GM23338 (cell line): ENCODE measurements around the gene GFRA1. TPM values are rescaled to one million over a fixed set of nuclear protein-coding genes. Genes with fewer than 3 reads are reported as not detected.

Source experiments
- ATAC-seq: fragments of 200-7000 bp; cut with Tn5 transposase; 3 replicates; pipeline ENCODE4 v1.9.1; 2020
- DNase-seq: peaks from one replicate; pipeline ENCODE4 v3.0.0-alpha.2; 2015; ENCODE audit warnings: low spot score
- H2AFZ ChIP-seq: fragments of 200-600 bp; sonication (generic); 2 replicates; pipeline ENCODE4 v1.8.0; 2016; ENCODE audit warnings: antibody characterized with exemption, mild to moderate bottlenecking, moderate library complexity
- H3F3A ChIP-seq: fragments of 200-600 bp; sonication (generic); replicated peaks from 2 replicates; pipeline ENCODE4 v1.8.0; 2017; ENCODE audit warnings: antibody characterized with exemption, mixed run types, low read depth
- H3K27ac ChIP-seq: fragments of 200-600 bp; sonication (generic); 2 replicates; pipeline ENCODE4 v1.6.1; 2016; ENCODE audit warnings: low read depth
- H3K27me3 ChIP-seq: fragments of 200-600 bp; sonication (generic); 2 replicates; pipeline ENCODE4 v1.8.0; 2016; ENCODE audit warnings: mild to moderate bottlenecking, mixed run types, moderate library complexity; ENCODE audit not compliant: insufficient read depth
- H3K36me3 ChIP-seq: fragments of 200-600 bp; sonication (generic); 2 replicates; pipeline ENCODE4 v1.8.0; 2016; ENCODE audit warnings: mild to moderate bottlenecking; ENCODE audit not compliant: insufficient read depth
- H3K4me1 ChIP-seq: fragments of 200-600 bp; sonication (generic); 2 replicates; pipeline ENCODE4 v1.8.0; 2016; ENCODE audit warnings: mild to moderate bottlenecking, moderate library complexity; ENCODE audit not compliant: insufficient read depth
- H3K4me2 ChIP-seq: fragments of 200-600 bp; sonication (generic); 2 replicates; pipeline ENCODE4 v1.7.1; 2017; ENCODE audit warnings: mixed run types
- H3K4me3 ChIP-seq: fragments of 200-600 bp; sonication (generic); 2 replicates; pipeline ENCODE4 v1.6.1; 2016; ENCODE audit warnings: mixed run types
- H3K79me2 ChIP-seq: fragments of 200-600 bp; sonication (generic); replicated peaks from 2 replicates; pipeline ENCODE4 v1.8.0; 2017; ENCODE audit warnings: mild to moderate bottlenecking; ENCODE audit not compliant: insufficient read depth
- H3K9me2 ChIP-seq: fragments of 200-600 bp; sonication (generic); 2 replicates; pipeline ENCODE4 v1.8.0; 2017; ENCODE audit not compliant: insufficient read depth
- H4K20me1 ChIP-seq: fragments of 200-600 bp; sonication (generic); replicated peaks from 2 replicates; pipeline ENCODE4 v1.8.0; 2017; ENCODE audit warnings: mild to moderate bottlenecking; ENCODE audit not compliant: insufficient read depth
- H3K27ac Mint-ChIP-seq: 2 replicates; pipeline ENCODE4 v1.8.0; 2020; ENCODE audit warnings: inconsistent platforms, mild to moderate bottlenecking, moderate library complexity, mixed read lengths
- H3K27me3 Mint-ChIP-seq: 3 replicates; pipeline ENCODE4 v1.8.0; 2022; ENCODE audit warnings: low read depth, mild to moderate bottlenecking, moderate library complexity, mixed read lengths, inconsistent platforms; ENCODE audit not compliant: insufficient read depth, poor library complexity
- H3K36me3 Mint-ChIP-seq: 3 replicates; pipeline ENCODE4 v1.8.0; 2021; ENCODE audit warnings: low read depth, mild to moderate bottlenecking, inconsistent platforms, moderate library complexity, mixed read lengths
- H3K4me1 Mint-ChIP-seq: 3 replicates; pipeline ENCODE4 v1.8.0; 2020; ENCODE audit warnings: mild to moderate bottlenecking, inconsistent platforms, mixed read lengths
- H3K4me3 Mint-ChIP-seq: 3 replicates; pipeline ENCODE4 v1.8.0; 2021; ENCODE audit warnings: moderate library complexity, mild to moderate bottlenecking, inconsistent platforms, mixed read lengths
- H3K9me3 Mint-ChIP-seq: 3 replicates; pipeline ENCODE4 v1.8.0; 2020; ENCODE audit warnings: moderate library complexity, mild to moderate bottlenecking, inconsistent platforms, mixed read lengths
- CREB1 ChIP-seq: fragments of 250-450 bp; sonication (Bioruptor Pico); IDR thresholded peaks from 2 replicates; pipeline ENCODE4 v1.5.0; 2020; ENCODE audit warnings: low read depth, mild to moderate bottlenecking, moderate library complexity
- CTCF ChIP-seq, 2 experiments: fragments of 200-600 bp in 1 of 2; sonication (generic) in 1 of 2; conservative IDR thresholded peaks; 2 replicates each; pipeline versions ENCODE4 v1.5.1 to v1.6.1; 2016 to 2017; ENCODE audit warnings: antibody characterized with exemption in 2 of 2, low read depth in 2 of 2, mild to moderate bottlenecking in 2 of 2, moderate library complexity in 1 of 2
- EZH2 ChIP-seq: fragments of 200-600 bp; sonication (generic); IDR thresholded peaks from one replicate; pipeline ENCODE4 v1.8.0; 2017; ENCODE audit warnings: antibody characterized with exemption, mild to moderate bottlenecking, low read depth; ENCODE audit not compliant: unreplicated experiment
- EZH2phosphoT487 ChIP-seq: fragments of 200-600 bp; sonication (generic); IDR thresholded peaks from one replicate; pipeline ENCODE4 v1.8.1; 2018; ENCODE audit warnings: antibody characterized with exemption; ENCODE audit not compliant: unreplicated experiment
- JUNB ChIP-seq: IDR thresholded peaks from one replicate; pipeline ENCODE4 v1.6.1; 2016; ENCODE audit warnings: antibody characterized with exemption; ENCODE audit not compliant: unreplicated experiment
- NANOG ChIP-seq: IDR thresholded peaks from 2 replicates; pipeline ENCODE4 v1.6.1; 2016; ENCODE audit warnings: antibody characterized with exemption, borderline replicate concordance
- POLR2AphosphoS5 ChIP-seq: IDR thresholded peaks from 2 replicates; pipeline ENCODE4 v1.6.1; 2016; ENCODE audit warnings: antibody characterized with exemption, low read depth
- STAT1 ChIP-seq: IDR thresholded peaks from one replicate; pipeline ENCODE4 v1.6.1; 2016; ENCODE audit warnings: antibody characterized with exemption; ENCODE audit not compliant: unreplicated experiment
- ZNF114 ChIP-seq: fragments of 250-450 bp; sonication (Bioruptor Pico); IDR thresholded peaks from 2 replicates; pipeline ENCODE4 v1.5.0; 2020; ENCODE audit warnings: mild to moderate bottlenecking, moderate library complexity
- ZNF331 ChIP-seq: fragments of 250-450 bp; sonication (Bioruptor Pico); IDR thresholded peaks from 2 replicates; pipeline ENCODE4 v1.5.0; 2020; ENCODE audit warnings: low read depth, mild to moderate bottlenecking, moderate library complexity
- polyA plus RNA-seq: library from polyadenylated mRNA; unstranded; fragments of >200 nt; fragmentation: Nextera tagmentation; extraction: Ambion mirVana; gene quantifications from 2 replicates; pipeline ENCODE4 v1.2.1, GENCODE V29; 2016
- total RNA-seq: library from RNA; depleted of rRNA; stranded (reverse); fragments of >200 nt; shearing (Covaris generic); gene quantifications from 2 replicates; pipeline ENCODE4 v1.2.3, GENCODE V29; 2014
- TF ChIP-seq, protein P1 (sequence below): IDR thresholded peaks from 2 replicates; pipeline ENCODE4 v1.6.1; 2016; ENCODE audit warnings: antibody characterized with exemption
- TF ChIP-seq, protein P2 (sequence below): fragments of 250-450 bp; sonication (Bioruptor Pico); IDR thresholded peaks from 2 replicates; pipeline ENCODE4 v1.5.0; 2020; ENCODE audit warnings: mild to moderate bottlenecking, moderate library complexity
- TF ChIP-seq, protein P3 (sequence below): IDR thresholded peaks from one replicate; pipeline ENCODE4 v1.6.1; 2018; ENCODE audit warnings: antibody characterized with exemption; ENCODE audit not compliant: unreplicated experiment

The GFRA1 gene
- total and polyA plus RNA-seq, 2 experiments from 2014 or later: 1.4 to 2.8 TPM

DNA sequence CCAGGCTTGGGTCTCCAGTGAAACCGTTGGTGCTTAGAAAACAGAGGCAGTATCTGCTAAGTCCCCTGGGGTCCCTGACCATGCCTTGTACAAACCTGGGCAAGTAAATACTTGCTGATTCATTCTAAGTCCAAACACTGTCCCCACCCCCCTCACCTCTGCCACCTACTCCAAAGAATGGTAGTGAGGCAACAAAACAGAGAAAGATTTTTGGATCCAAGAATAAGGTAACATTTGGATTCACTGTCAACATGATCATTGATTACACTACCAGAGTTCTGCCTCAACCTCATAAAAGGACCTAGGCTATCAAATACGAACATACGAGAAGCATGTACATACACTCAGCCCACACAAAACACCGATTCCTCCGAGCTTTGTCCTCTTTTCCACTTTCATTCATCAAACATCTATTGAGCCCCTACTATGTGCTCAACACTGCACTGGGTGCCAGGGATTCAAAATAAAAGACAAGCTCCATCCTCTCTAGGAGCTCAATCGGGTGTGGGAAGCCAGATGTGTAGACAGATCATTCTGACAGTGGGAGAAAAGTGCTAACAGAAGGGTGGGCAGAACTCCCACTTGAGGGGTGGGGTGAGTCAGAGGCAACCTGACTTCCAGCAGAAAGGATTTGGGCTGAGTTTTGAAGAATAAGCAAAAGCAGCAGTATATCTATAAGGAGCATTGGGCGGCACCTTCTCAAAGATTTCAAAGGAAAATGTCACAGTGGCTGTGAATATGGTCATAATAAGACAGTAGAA is 71.2 kb downstream of the GFRA1 start:
- H3K79me2 ChIP-seq: no peaks in the 10 kb centered on the region
- H3K27ac ChIP-seq: no peak overlapping the region
- H3K36me3 ChIP-seq: no peaks in the 10 kb centered on the region
- no peaks in the 10 kb centered on the region for H3K27me3 Mint-ChIP-seq
- ATAC-seq (no peak), DNase-seq (no peak)
- no peaks in the 10 kb centered on the region for H3F3A ChIP-seq
- no peaks in the 10 kb centered on the region for H4K20me1 ChIP-seq
- no peaks in the 10 kb centered on the region for H3K9me3 Mint-ChIP-seq
- TF ChIP-seq JUNB: no peak
- TF ChIP-seq ZNF114 (CRISPR knock-in tag): no peak
- no peak for TF ChIP-seq CREB1
- TF ChIP-seq, protein P1, sequence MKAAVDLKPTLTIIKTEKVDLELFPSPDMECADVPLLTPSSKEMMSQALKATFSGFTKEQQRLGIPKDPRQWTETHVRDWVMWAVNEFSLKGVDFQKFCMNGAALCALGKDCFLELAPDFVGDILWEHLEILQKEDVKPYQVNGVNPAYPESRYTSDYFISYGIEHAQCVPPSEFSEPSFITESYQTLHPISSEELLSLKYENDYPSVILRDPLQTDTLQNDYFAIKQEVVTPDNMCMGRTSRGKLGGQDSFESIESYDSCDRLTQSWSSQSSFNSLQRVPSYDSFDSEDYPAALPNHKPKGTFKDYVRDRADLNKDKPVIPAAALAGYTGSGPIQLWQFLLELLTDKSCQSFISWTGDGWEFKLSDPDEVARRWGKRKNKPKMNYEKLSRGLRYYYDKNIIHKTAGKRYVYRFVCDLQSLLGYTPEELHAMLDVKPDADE: no peak
- TF ChIP-seq, protein P2, sequence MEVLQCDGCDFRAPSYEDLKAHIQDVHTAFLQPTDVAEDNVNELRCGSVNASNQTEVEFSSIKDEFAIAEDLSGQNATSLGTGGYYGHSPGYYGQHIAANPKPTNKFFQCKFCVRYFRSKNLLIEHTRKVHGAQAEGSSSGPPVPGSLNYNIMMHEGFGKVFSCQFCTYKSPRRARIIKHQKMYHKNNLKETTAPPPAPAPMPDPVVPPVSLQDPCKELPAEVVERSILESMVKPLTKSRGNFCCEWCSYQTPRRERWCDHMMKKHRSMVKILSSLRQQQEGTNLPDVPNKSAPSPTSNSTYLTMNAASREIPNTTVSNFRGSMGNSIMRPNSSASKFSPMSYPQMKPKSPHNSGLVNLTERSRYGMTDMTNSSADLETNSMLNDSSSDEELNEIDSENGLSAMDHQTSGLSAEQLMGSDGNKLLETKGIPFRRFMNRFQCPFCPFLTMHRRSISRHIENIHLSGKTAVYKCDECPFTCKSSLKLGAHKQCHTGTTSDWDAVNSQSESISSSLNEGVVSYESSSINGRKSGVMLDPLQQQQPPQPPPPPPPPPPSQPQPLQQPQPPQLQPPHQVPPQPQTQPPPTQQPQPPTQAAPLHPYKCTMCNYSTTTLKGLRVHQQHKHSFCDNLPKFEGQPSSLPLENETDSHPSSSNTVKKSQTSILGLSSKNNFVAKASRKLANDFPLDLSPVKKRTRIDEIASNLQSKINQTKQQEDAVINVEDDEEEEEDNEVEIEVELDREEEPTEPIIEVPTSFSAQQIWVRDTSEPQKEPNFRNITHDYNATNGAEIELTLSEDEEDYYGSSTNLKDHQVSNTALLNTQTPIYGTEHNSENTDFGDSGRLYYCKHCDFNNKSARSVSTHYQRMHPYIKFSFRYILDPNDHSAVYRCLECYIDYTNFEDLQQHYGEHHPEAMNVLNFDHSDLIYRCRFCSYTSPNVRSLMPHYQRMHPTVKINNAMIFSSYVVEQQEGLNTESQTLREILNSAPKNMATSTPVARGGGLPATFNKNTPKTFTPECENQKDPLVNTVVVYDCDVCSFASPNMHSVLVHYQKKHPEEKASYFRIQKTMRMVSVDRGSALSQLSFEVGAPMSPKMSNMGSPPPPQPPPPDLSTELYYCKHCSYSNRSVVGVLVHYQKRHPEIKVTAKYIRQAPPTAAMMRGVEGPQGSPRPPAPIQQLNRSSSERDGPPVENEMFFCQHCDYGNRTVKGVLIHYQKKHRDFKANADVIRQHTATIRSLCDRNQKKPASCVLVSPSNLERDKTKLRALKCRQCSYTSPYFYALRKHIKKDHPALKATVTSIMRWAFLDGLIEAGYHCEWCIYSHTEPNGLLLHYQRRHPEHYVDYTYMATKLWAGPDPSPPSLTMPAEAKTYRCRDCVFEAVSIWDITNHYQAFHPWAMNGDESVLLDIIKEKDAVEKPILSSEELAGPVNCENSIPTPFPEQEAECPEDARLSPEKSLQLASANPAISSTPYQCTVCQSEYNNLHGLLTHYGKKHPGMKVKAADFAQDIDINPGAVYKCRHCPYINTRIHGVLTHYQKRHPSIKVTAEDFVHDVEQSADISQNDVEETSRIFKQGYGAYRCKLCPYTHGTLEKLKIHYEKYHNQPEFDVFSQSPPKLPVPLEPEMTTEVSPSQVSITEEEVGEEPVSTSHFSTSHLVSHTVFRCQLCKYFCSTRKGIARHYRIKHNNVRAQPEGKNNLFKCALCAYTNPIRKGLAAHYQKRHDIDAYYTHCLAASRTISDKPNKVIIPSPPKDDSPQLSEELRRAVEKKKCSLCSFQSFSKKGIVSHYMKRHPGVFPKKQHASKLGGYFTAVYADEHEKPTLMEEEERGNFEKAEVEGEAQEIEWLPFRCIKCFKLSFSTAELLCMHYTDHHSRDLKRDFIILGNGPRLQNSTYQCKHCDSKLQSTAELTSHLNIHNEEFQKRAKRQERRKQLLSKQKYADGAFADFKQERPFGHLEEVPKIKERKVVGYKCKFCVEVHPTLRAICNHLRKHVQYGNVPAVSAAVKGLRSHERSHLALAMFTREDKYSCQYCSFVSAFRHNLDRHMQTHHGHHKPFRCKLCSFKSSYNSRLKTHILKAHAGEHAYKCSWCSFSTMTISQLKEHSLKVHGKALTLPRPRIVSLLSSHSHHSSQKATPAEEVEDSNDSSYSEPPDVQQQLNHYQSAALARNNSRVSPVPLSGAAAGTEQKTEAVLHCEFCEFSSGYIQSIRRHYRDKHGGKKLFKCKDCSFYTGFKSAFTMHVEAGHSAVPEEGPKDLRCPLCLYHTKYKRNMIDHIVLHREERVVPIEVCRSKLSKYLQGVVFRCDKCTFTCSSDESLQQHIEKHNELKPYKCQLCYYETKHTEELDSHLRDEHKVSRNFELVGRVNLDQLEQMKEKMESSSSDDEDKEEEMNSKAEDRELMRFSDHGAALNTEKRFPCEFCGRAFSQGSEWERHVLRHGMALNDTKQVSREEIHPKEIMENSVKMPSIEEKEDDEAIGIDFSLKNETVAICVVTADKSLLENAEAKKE: no peak
- TF ChIP-seq NANOG: no peak
- no peak for TF ChIP-seq CTCF (conservative IDR thresholded peaks at IDR 0.05; ENCODE audit: low read depth in 2 of 2)
- no peak for TF ChIP-seq POLR2AphosphoS5
- TF ChIP-seq, protein P3, sequence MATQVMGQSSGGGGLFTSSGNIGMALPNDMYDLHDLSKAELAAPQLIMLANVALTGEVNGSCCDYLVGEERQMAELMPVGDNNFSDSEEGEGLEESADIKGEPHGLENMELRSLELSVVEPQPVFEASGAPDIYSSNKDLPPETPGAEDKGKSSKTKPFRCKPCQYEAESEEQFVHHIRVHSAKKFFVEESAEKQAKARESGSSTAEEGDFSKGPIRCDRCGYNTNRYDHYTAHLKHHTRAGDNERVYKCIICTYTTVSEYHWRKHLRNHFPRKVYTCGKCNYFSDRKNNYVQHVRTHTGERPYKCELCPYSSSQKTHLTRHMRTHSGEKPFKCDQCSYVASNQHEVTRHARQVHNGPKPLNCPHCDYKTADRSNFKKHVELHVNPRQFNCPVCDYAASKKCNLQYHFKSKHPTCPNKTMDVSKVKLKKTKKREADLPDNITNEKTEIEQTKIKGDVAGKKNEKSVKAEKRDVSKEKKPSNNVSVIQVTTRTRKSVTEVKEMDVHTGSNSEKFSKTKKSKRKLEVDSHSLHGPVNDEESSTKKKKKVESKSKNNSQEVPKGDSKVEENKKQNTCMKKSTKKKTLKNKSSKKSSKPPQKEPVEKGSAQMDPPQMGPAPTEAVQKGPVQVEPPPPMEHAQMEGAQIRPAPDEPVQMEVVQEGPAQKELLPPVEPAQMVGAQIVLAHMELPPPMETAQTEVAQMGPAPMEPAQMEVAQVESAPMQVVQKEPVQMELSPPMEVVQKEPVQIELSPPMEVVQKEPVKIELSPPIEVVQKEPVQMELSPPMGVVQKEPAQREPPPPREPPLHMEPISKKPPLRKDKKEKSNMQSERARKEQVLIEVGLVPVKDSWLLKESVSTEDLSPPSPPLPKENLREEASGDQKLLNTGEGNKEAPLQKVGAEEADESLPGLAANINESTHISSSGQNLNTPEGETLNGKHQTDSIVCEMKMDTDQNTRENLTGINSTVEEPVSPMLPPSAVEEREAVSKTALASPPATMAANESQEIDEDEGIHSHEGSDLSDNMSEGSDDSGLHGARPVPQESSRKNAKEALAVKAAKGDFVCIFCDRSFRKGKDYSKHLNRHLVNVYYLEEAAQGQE: no peak
- TF ChIP-seq EZH2: no peak
- no peak for TF ChIP-seq STAT1
- no peak for TF ChIP-seq ZNF331 (CRISPR knock-in tag)
- TF ChIP-seq EZH2phosphoT487: no peak
- no peak overlapping the region for H3K4me2 ChIP-seq
- no peak overlapping the region for H3K4me3 ChIP-seq
- no peaks in the 10 kb centered on the region for H3K4me1 Mint-ChIP-seq
- H3K27ac Mint-ChIP-seq: no peak overlapping the region
- H3K27me3 ChIP-seq: no peaks in the 10 kb centered on the region
- H3K9me2 ChIP-seq: 0 out of 2 replicates have a peak, but pooled peaks cover 3% of the 10 kb centered on the region
- no peaks in the 10 kb centered on the region for H3K4me1 ChIP-seq
- no peak overlapping the region for H3K4me3 Mint-ChIP-seq
- H3K36me3 Mint-ChIP-seq: no peaks in the 10 kb centered on the region
- no peak overlapping the region for H2AFZ ChIP-seq
